ENCODE results near the gene CRABP2.

- TF ChIP-seq YY1 (IDR thresholded peaks at IDR 0.05; ENCODE audit: insufficient read depth, insufficient read length) (no peak), SUZ12 (IDR thresholded peaks at IDR 0.05; ENCODE audit: extremely low read depth, insufficient read depth, insufficient read length) (no peak), ZNF274 (IDR thresholded peaks at IDR 0.05; ENCODE audit: low read depth, low read length) (no peak)
Measured at GRCh38 chr1:156682166-156682890, 23.1 kb downstream of the CRABP2 start.

Measured in NT2/D1 (cell line).